Thyroid gland (tissue), 4 donors: ENCODE results near the gene CRIM1. TPM values are rescaled to one million over a fixed set of nuclear protein-coding genes. Genes with fewer than 3 reads are reported as not detected.

Experiments used
- DNase-seq, 2 donors: peaks; one replicate each; pipeline ENCODE4 v3.0.0-alpha.2; 2019
- H3K27ac ChIP-seq, 3 donors: fragments of 200-600 bp; sonication (generic); 1 replicate in 2 of 3; 2 replicates in 1 of 3; pipeline ENCODE4 v1.5.1; 2016 to 2019; ENCODE audit warnings: mild to moderate bottlenecking in 1 of 3, moderate library complexity in 1 of 3
- H3K27me3 ChIP-seq: fragments of 200-600 bp; sonication (generic); one replicate; pipeline ENCODE4 v1.5.1; 2019
- H3K36me3 ChIP-seq, 2 donors: fragments of 200-600 bp; sonication (generic); one replicate each; pipeline ENCODE4 v1.5.1; 2016 to 2019
- H3K4me1 ChIP-seq, 2 donors: fragments of 200-600 bp; sonication (generic); one replicate each; pipeline ENCODE4 v1.5.1; 2017 to 2019
- H3K4me3 ChIP-seq, 3 donors: fragments of 200-600 bp; sonication (generic); replicated peaks in 1 of 3; 1 replicate in 2 of 3; 2 replicates in 1 of 3; pipeline ENCODE4 v1.5.1; 2016; ENCODE audit warnings: mild to moderate bottlenecking in 1 of 3
- H3K9me3 ChIP-seq: fragments of 200-600 bp; sonication (generic); one replicate; pipeline ENCODE4 v1.5.1; 2017
- CTCF ChIP-seq, 6 experiments: fragments of 200-600 bp in 3 of 6; fragments of 450-650 bp in 3 of 6; sonication (generic) in 3 of 6; IDR thresholded peaks; one replicate each; pipeline ENCODE4 v1.5.1; 2016 to 2019; ENCODE audit warnings: antibody characterized with exemption in 6 of 6, mild to moderate bottlenecking in 2 of 6, inconsistent platforms in 1 of 6, moderate library complexity in 1 of 6
- POLR2A ChIP-seq, 2 donors: fragments of 450-650 bp; IDR thresholded peaks; one replicate each; pipeline ENCODE4 v1.6.1; 2017; ENCODE audit warnings: antibody characterized with exemption in 2 of 2, mild to moderate bottlenecking in 2 of 2, moderate library complexity in 1 of 2
- WGBS, 2 donors: methylation state at CpG; one replicate each; pipeline ENCODE4 v1.1.5; 2017; 5-methylcytosine and 5-hydroxymethylcytosine counted together
- intact Hi-C: fragments of 100-400 bp; cut with DNase I; formaldehyde crosslinking; loops from one replicate; pipeline ENCODE4 v1.15.1; 2023
- total RNA-seq, 4 donors: library from RNA; depleted of rRNA; stranded (reverse); fragments of >200 nt; gene quantifications; one replicate each; pipeline ENCODE4 v1.2.3, GENCODE V29; 2016

The CRIM1 gene
- total RNA-seq, 4 donors from 2014 or later, result 49.5 to 104 (median 71.5) TPM

DNA sequence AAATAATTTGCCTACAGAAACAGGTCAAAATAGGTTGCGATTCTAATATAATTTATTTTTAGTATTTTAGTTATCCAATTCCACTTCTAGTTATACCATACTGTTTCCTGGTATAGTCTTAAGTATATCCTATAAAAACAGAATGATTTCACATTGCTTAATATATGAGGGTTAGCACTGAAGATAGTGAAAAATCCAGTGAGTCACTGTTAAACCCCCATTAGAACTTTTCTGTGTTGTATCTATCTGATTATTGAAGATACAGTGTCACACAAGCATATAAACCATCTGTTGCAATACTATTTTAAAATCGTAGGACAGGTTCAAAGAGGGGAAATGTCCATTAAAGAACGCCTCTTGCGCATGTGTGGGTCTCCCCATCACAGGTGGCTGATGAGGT lies 132.4 kb downstream of the CRIM1 start:
- no peaks in the 10 kb centered on the region for H3K36me3 ChIP-seq
- WGBS, 2 donors, result 97 to 99% methylated on average over 4 of the region's 4 CpGs
- no peak overlapping the region for H3K27ac ChIP-seq
- intact Hi-C loops, result no loop called here
- no peaks in the 10 kb centered on the region for H3K27me3 ChIP-seq
- H3K4me3 ChIP-seq, result no peak overlapping the region
- peaks cover 42 to 50% of the 10 kb centered on the region in 2 donors for H3K4me1 ChIP-seq
- H3K9me3 ChIP-seq, result no peaks in the 10 kb centered on the region
- TF ChIP-seq CTCF (IDR thresholded peaks at IDR 0.05) (no peak), POLR2A (IDR thresholded peaks at IDR 0.05) (no peak)
- no peak for DNase-seq

DNA sequence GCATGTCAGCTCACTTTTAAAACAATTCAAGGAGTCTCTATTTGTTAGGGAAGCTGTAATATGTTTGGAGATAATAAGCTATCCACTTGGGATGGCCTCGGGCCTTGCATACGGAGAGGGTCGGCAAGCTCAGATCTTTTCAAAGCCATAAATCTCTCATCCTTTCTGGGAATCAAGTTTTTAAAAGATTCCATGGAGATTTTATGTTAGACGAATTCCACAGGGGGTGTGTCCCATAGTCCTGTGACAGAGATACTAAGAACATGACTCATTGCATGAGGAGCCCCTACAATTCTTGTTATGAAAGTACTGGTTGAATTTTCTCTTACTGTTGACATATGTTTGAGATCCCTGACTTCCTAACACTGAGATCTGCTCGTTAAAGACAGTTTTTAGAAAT lies 133.7 kb downstream of the CRIM1 start:
- intact Hi-C loops, result no loop called here
- Histone ChIP-seq H3K4me1 (peaks cover 34 to 37% of the 10 kb centered on the region in 2 donors), H3K27ac (no peak overlapping the region), H3K36me3 (no peaks in the 10 kb centered on the region), H3K9me3 (no peaks in the 10 kb centered on the region), H3K4me3 (no peak overlapping the region), H3K27me3 (no peaks in the 10 kb centered on the region)
- DNase-seq, result no peak
- 89 to 92% methylated on average over 5 of the region's 5 CpGs for WGBS, 2 donors
- TF ChIP-seq CTCF (IDR thresholded peaks at IDR 0.05) (no peak), POLR2A (IDR thresholded peaks at IDR 0.05) (no peak)

DNA sequence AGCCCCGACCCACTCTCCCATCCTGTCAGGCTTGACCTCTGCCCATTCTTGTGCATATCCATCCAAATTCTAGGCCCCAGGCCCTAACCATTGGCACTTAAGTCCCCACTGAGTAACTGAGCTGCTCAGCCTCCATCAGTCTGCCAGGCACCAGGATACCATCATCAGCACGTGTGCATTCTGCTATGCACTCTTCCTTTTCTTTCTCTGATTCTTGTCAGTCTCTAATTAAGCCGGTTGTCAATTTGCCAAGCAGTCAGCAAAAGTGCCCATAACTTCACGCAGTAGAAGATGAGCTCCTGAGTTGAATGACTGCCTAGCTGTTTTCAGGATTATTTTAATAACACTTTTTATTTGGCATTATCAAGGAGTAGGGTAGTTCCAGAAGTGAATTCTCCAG lies 135.2 kb downstream of the CRIM1 start:
- Histone ChIP-seq H3K27ac (no peak overlapping the region), H3K36me3 (no peaks in the 10 kb centered on the region), H3K27me3 (no peaks in the 10 kb centered on the region), H3K4me3 (no peak overlapping the region), H3K4me1 (peaks cover 20 to 23% of the 10 kb centered on the region in 2 donors), H3K9me3 (no peaks in the 10 kb centered on the region)
- no peak for DNase-seq
- WGBS, 2 donors, result 91 to 92% methylated on average over 4 of the region's 4 CpGs
- TF ChIP-seq CTCF (IDR thresholded peaks at IDR 0.05), result no peak
- TF ChIP-seq POLR2A (IDR thresholded peaks at IDR 0.05), result no peak
- intact Hi-C loops, result no loop called here

DNA sequence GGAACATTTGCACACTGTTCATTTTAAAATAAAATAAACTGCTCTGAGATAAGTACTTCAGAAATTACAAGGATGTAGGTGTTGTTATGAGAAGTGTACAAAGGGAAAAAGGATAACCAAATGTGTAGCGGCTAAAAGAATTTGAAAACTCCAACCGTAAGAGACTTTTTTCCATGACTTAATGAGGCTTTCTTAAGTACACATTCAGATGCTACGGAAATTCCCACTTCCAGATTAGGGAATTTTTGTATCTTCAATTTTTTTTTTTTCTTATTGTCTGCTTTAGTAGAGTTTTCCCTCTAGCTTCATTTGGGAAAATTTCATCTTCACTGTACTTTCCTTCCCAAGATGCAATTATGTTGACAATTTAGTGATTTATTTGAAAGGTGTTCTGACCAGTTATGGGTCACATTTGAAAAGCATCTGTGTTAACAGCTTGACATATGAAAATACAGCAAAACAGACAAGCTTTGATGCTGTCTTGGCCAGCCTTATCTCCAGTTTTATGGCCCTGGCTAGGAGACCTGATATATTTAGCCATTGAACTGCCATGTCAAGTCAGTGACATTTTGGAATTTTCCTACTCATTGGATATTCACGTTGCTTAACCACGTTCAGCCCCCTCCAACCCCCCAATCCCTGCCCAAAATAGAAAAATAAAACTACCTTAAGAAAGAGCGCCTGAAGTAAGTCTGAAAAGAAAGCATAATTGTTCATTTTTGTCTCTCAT lies 136.8 kb downstream of the CRIM1 start:
- H3K27ac ChIP-seq, result no peak overlapping the region
- no peak for TF ChIP-seq POLR2A (IDR thresholded peaks at IDR 0.05)
- no peak for TF ChIP-seq CTCF (IDR thresholded peaks at IDR 0.05)
- no peak overlapping the region for H3K4me3 ChIP-seq
- peaks cover 4 to 7% of the 10 kb centered on the region in 2 donors for H3K4me1 ChIP-seq
- no peaks in the 10 kb centered on the region for H3K36me3 ChIP-seq
- H3K27me3 ChIP-seq, result no peaks in the 10 kb centered on the region
- 86 to 88% methylated on average over 6 of the region's 6 CpGs for WGBS, 2 donors
- no peaks in the 10 kb centered on the region for H3K9me3 ChIP-seq
- intact Hi-C loops, result no loop called here
- DNase-seq, result no peak

DNA sequence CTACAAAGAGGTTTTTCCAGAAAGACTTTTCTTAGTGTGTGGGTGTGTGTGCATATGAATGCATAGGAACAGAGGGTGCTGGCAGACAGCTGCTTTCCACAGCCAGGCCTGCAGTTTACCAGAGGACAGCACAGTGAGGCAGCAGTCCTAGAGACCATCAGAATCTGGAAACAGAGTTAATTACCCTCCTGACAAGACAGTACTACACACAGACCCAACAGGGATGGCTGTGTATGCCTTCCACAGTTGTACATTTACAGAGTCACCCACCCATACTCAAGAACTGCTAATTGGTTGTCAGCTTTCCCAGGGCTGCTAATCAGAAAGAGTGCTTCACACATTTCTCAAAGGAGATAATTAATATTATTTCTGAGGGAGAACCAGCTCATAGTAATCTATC lies 137.7 kb downstream of the CRIM1 start:
- Histone ChIP-seq H3K4me1 (no peaks in the 10 kb centered on the region), H3K27me3 (no peaks in the 10 kb centered on the region), H3K9me3 (no peaks in the 10 kb centered on the region), H3K36me3 (no peaks in the 10 kb centered on the region), H3K27ac (no peak overlapping the region), H3K4me3 (no peak overlapping the region)
- no peak for DNase-seq
- TF ChIP-seq CTCF (IDR thresholded peaks at IDR 0.05) (no peak), POLR2A (IDR thresholded peaks at IDR 0.05) (no peak)
- intact Hi-C loops, result no loop called here
